ENCODE results near the gene FGF22. TPM values are rescaled to one million over a fixed set of nuclear protein-coding genes. Genes with fewer than 3 reads are reported as not detected.

Gene FGF22
- total and polyA plus RNA-seq, 2 of the 8 experiments (the other 6 are each of a cell fraction or from before 2014, with no cell fraction given), result 0.44 to 1.7 TPM

GRCh38 chr19:633068-633785, 6.5 kb upstream of the FGF22 start, which contains the start of gene POLRMT (continued):
- TF ChIP-seq E2F6 (IDR thresholded peaks at IDR 0.05), result peak; percentile 59
- TF ChIP-seq MAFK (IDR thresholded peaks at IDR 0.05; ENCODE audit: low read depth, low read length), result no peak
- peak; percentile 79 for TF ChIP-seq CHD2 (IDR thresholded peaks at IDR 0.05; ENCODE audit: low read length)
- TF ChIP-seq SAP30 (IDR thresholded peaks at IDR 0.05; ENCODE audit: insufficient read depth, insufficient replicate concordance, low read length), result peak; percentile 63
- no peak for TF ChIP-seq EGR1 (IDR thresholded peaks at IDR 0.05; ENCODE audit: borderline replicate concordance, low read depth, low read length)
- no peak for TF ChIP-seq SRF (IDR thresholded peaks at IDR 0.05; ENCODE audit: low read depth, low read length)
- TF ChIP-seq MAX (IDR thresholded peaks at IDR 0.05), result peak; percentile 71
- no peak for TF ChIP-seq TCF12 (IDR thresholded peaks at IDR 0.05; ENCODE audit: low read depth, low read length)
